Islet of Langerhans (tissue), 1 donor: ENCODE results near the gene XAGE3.

Experiments used
- FAIRE-seq: peaks from one replicate; lab custom pipeline; 2011; peaks lifted over from hg19 to GRCh38; lab: Jason Lieb, UNC

Gene XAGE3

GRCh38 chrX:52839137-52839536, 28.7 kb downstream of the XAGE3 start:
- FAIRE-seq: peak; percentile 21

GRCh38 chrX:52830551-52830950, 37.3 kb downstream of the XAGE3 start:
- FAIRE-seq: no peak

- no peak for FAIRE-seq
These were observed 43.3 kb downstream of the XAGE3 start for GRCh38 chrX:52824608-52825007.

GRCh38 chrX:52821079-52821760, 46.7 kb downstream of the XAGE3 start:
- FAIRE-seq: no peak

GRCh38 chrX:52819788-52820187, 48.1 kb downstream of the XAGE3 start:
- no peak for FAIRE-seq
